Spleen (tissue), 3 donors: ENCODE measurements around the gene ATP1A4.

ENCODE experiments used
- POLR2A ChIP-seq, 3 donors: fragments of 450-650 bp; IDR thresholded peaks; one replicate each; pipeline ENCODE4 v1.5.1; 2017; ENCODE audit warnings: antibody characterized with exemption in 3 of 3, mild to moderate bottlenecking in 1 of 3
- POLR2AphosphoS5 ChIP-seq, 3 donors: sonication (generic); formaldehyde crosslinking; IDR thresholded peaks; one replicate each; pipeline ENCODE4 v1.5.1; 2017; ENCODE audit warnings: antibody characterized with exemption in 3 of 3

DNA sequence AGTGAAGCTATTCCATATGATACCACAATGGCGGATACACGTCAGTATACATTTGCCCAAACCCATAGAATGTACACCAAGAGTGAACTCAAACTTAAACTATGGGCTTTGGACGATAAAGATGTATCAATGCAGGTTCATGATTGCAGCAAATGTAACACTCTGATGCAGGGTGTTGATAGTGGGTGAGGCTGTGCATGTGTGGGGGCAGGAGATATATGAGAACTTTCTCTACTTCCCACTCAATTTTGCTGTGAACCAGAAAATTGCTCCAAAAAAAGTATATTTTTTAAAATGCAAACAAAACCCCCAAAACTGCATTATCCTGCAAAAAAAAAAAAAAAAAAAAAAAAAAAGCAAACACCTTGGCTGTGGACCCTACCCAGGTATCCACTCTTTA, 32.5 kb upstream of the ATP1A4 start:
- no peak for TF ChIP-seq POLR2AphosphoS5 (IDR thresholded peaks at IDR 0.05)
- TF ChIP-seq POLR2A (IDR thresholded peaks at IDR 0.05) = no peak
